ENCODE data around the gene PARD3. TPM values are rescaled to one million over a fixed set of nuclear protein-coding genes. Genes with fewer than 3 reads are reported as not detected.

The PARD3 gene
- total RNA-seq, 1 donor from 2014 or later, result 22.9 TPM

- no peaks in the 10 kb centered on the region for H3K36me3 Mint-ChIP-seq (ENCODE audit: unreplicated experiment)
- H3K4me3 Mint-ChIP-seq (ENCODE audit: unreplicated experiment), result no peak overlapping the region
- no peak for DNase-seq
- H3K9me3 Mint-ChIP-seq (ENCODE audit: unreplicated experiment), result no peaks in the 10 kb centered on the region
- no peak overlapping the region for H3K27ac Mint-ChIP-seq (ENCODE audit: unreplicated experiment)
- TF ChIP-seq, protein P1, sequence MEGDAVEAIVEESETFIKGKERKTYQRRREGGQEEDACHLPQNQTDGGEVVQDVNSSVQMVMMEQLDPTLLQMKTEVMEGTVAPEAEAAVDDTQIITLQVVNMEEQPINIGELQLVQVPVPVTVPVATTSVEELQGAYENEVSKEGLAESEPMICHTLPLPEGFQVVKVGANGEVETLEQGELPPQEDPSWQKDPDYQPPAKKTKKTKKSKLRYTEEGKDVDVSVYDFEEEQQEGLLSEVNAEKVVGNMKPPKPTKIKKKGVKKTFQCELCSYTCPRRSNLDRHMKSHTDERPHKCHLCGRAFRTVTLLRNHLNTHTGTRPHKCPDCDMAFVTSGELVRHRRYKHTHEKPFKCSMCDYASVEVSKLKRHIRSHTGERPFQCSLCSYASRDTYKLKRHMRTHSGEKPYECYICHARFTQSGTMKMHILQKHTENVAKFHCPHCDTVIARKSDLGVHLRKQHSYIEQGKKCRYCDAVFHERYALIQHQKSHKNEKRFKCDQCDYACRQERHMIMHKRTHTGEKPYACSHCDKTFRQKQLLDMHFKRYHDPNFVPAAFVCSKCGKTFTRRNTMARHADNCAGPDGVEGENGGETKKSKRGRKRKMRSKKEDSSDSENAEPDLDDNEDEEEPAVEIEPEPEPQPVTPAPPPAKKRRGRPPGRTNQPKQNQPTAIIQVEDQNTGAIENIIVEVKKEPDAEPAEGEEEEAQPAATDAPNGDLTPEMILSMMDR (IDR thresholded peaks at IDR 0.05; ENCODE audit: partially characterized antibody, unreplicated experiment), result no peak
- no peaks in the 10 kb centered on the region for H3K4me1 Mint-ChIP-seq (ENCODE audit: low read depth, unreplicated experiment)
- no peaks in the 10 kb centered on the region for H3K27me3 Mint-ChIP-seq (ENCODE audit: unreplicated experiment)
Measured at GRCh38 chr10:34585422-34586112, 229.5 kb downstream of the PARD3 start.

DNA sequence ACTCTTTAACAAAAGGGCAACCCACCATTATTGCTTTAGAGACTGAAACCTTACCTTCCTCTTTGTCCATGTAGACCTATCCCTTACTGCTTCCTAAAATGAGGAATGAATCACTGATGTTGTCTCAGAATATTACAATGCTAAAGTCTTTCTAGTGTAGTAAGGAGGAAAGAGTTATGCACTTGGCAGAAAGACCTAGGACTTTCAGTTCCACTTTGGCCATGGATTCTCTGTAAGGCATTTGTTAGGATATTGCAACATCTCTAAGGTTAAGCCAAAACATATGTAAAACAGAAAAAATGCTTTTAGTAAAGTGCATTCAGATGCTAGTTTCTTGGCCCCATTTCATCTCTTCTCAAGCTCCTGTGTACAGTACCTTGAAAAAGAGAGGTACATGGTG, 230.9 kb downstream of the PARD3 start:
- Mint-ChIP-seq H3K27ac (ENCODE audit: unreplicated experiment) (no peak overlapping the region), H3K4me3 (ENCODE audit: unreplicated experiment) (no peak overlapping the region), H3K4me1 (ENCODE audit: low read depth, unreplicated experiment) (no peaks in the 10 kb centered on the region), H3K36me3 (ENCODE audit: unreplicated experiment) (no peaks in the 10 kb centered on the region), H3K27me3 (ENCODE audit: unreplicated experiment) (peaks cover 2% of the 10 kb centered on the region), H3K9me3 (ENCODE audit: unreplicated experiment) (no peaks in the 10 kb centered on the region)
- no peak for DNase-seq
- TF ChIP-seq, protein P1 (IDR thresholded peaks at IDR 0.05; ENCODE audit: partially characterized antibody, unreplicated experiment), result no peak

DNA sequence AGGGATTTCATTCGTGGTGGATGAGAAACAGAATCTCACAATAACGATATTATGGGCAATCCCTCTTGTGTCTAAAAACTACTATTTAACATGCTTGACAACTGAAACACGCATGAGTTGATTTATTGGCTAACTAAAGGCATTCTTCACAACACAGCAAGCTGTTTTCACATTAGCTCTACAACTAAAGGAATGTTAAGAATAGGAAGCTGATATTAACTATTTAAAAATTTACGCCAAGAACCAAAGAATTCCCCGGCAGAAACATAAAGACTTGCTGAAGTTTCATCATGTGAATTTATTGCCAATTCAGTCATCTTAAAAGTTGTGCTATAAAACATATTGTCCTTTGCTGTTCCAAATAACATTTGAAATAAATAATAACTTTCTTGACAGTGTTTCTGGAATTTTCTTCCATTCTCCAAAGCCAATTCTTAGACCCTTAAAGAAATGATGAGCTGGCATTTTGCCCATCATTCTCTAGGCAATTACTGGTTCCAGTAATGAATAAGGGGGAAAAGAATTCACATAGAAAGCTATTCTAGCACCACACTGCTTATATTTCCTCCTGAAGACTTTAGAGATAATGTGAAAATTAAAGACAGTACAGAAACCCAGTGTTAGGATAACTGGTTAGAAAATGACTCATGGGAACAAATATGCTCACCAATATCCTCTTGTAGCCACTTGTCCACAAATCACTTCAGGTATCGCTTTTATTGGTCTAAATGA, 233.1 kb downstream of the PARD3 start:
- Mint-ChIP-seq H3K9me3 (ENCODE audit: unreplicated experiment) (peaks cover 1% of the 10 kb centered on the region), H3K27ac (ENCODE audit: unreplicated experiment) (no peak overlapping the region), H3K4me3 (ENCODE audit: unreplicated experiment) (no peak overlapping the region), H3K4me1 (ENCODE audit: low read depth, unreplicated experiment) (peaks cover 8% of the 10 kb centered on the region), H3K27me3 (ENCODE audit: unreplicated experiment) (peaks cover 2% of the 10 kb centered on the region), H3K36me3 (ENCODE audit: unreplicated experiment) (no peaks in the 10 kb centered on the region)
- TF ChIP-seq, protein P1 (IDR thresholded peaks at IDR 0.05; ENCODE audit: partially characterized antibody, unreplicated experiment), result no peak
- DNase-seq, result no peak

- H3K9me3 Mint-ChIP-seq (ENCODE audit: unreplicated experiment), result peaks cover 1% of the 10 kb centered on the region
- no peak overlapping the region for H3K4me3 Mint-ChIP-seq (ENCODE audit: unreplicated experiment)
- TF ChIP-seq, protein P1 (IDR thresholded peaks at IDR 0.05; ENCODE audit: partially characterized antibody, unreplicated experiment), result no peak
- H3K27me3 Mint-ChIP-seq (ENCODE audit: unreplicated experiment), result peaks cover 2% of the 10 kb centered on the region
- DNase-seq, result no peak
- no peaks in the 10 kb centered on the region for H3K36me3 Mint-ChIP-seq (ENCODE audit: unreplicated experiment)
- H3K27ac Mint-ChIP-seq (ENCODE audit: unreplicated experiment), result peak overlapping the region; percentile 36
- peaks cover 19% of the 10 kb centered on the region for H3K4me1 Mint-ChIP-seq (ENCODE audit: low read depth, unreplicated experiment)
Measured at GRCh38 chr10:34580643-34581042, 234.5 kb downstream of the PARD3 start.

- H3K36me3 Mint-ChIP-seq (ENCODE audit: unreplicated experiment), result no peaks in the 10 kb centered on the region
- no peak overlapping the region for H3K27ac Mint-ChIP-seq (ENCODE audit: unreplicated experiment)
- peaks cover 19% of the 10 kb centered on the region for H3K4me1 Mint-ChIP-seq (ENCODE audit: low read depth, unreplicated experiment)
- TF ChIP-seq, protein P1 (IDR thresholded peaks at IDR 0.05; ENCODE audit: partially characterized antibody, unreplicated experiment), result no peak
- no peak overlapping the region for H3K4me3 Mint-ChIP-seq (ENCODE audit: unreplicated experiment)
- H3K9me3 Mint-ChIP-seq (ENCODE audit: unreplicated experiment), result peaks cover 1% of the 10 kb centered on the region
- DNase-seq, result no peak
- H3K27me3 Mint-ChIP-seq (ENCODE audit: unreplicated experiment), result peaks cover 2% of the 10 kb centered on the region
Measured at GRCh38 chr10:34580214-34580613, 234.9 kb downstream of the PARD3 start.
